Measurements from ENCODE around the gene ATP6AP2.
"Not testable (repeated sequence)": the region's sequence is repeated elsewhere in the genome, so short reads cannot be mapped to it uniquely, and the experiment has no call there.

ATP6AP2 gene

GRCh38 chrX:40582811-40583210, 2.0 kb downstream of the ATP6AP2 start:
- Histone ChIP-seq H3K4me2 (ENCODE audit: low read length) (no peak overlapping the region), H3F3A (ENCODE audit: control insufficient read depth, insufficient read depth) (no peaks in the 10 kb centered on the region)
- no peak for TF ChIP-seq CTCF (IDR thresholded peaks at IDR 0.05; ENCODE audit: low read depth, low read length, poor library complexity, severe bottlenecking)
- no peak for TF ChIP-seq EZH2phosphoT487 (IDR thresholded peaks at IDR 0.05; ENCODE audit: borderline replicate concordance, low read length)

GRCh38 chrX:40587623-40588022, 6.9 kb downstream of the ATP6AP2 start:
- not testable (repeated sequence) for H3K9me2 ChIP-seq (replicated peaks; ENCODE audit: control insufficient read depth, low read length); H3F3A ChIP-seq (ENCODE audit: control insufficient read depth, insufficient read depth); H3K9me3 ChIP-seq (ENCODE audit: control insufficient read depth, insufficient read depth, low read length); H3K4me1 ChIP-seq (ENCODE audit: control insufficient read depth, low read length); H3K27me3 ChIP-seq (ENCODE audit: control insufficient read depth, low read length); H3K36me3 ChIP-seq (ENCODE audit: control insufficient read depth, low read length); H3K27ac ChIP-seq (ENCODE audit: low read depth, low read length); H3K4me2 ChIP-seq (ENCODE audit: low read length); H4K20me1 ChIP-seq (ENCODE audit: control insufficient read depth, insufficient read depth, low read depth, low read length); H3K4me3 ChIP-seq (ENCODE audit: low read length)
- peaks cover 17% of the 10 kb centered on the region for H3K79me2 ChIP-seq (ENCODE audit: control insufficient read depth, low read length)

More at GRCh38 chrX:40582811-40583210, 2.0 kb downstream of the ATP6AP2 start:
- Histone ChIP-seq H3K27me3 (ENCODE audit: control insufficient read depth, low read length) (no peaks in the 10 kb centered on the region), H3K9me2 (replicated peaks; ENCODE audit: control insufficient read depth, low read length) (no peaks in the 10 kb centered on the region), H3K9me3 (ENCODE audit: control insufficient read depth, insufficient read depth, low read length) (no peaks in the 10 kb centered on the region), H3K79me2 (ENCODE audit: control insufficient read depth, low read length) (peaks cover 34% of the 10 kb centered on the region), H3K27ac (ENCODE audit: low read depth, low read length) (no peak overlapping the region), H3K4me1 (ENCODE audit: control insufficient read depth, low read length) (peaks cover 12% of the 10 kb centered on the region), H4K20me1 (ENCODE audit: control insufficient read depth, insufficient read depth, low read depth, low read length) (no peaks in the 10 kb centered on the region), H3K4me3 (ENCODE audit: low read length) (no peak overlapping the region), H3K36me3 (ENCODE audit: control insufficient read depth, low read length) (no peaks in the 10 kb centered on the region)

- H3K9me3 ChIP-seq (ENCODE audit: control insufficient read depth, insufficient read depth, low read length); H3K4me2 ChIP-seq (ENCODE audit: low read length); H3K4me1 ChIP-seq (ENCODE audit: control insufficient read depth, low read length); H3K27ac ChIP-seq (ENCODE audit: low read depth, low read length); H3F3A ChIP-seq (ENCODE audit: control insufficient read depth, insufficient read depth); H4K20me1 ChIP-seq (ENCODE audit: control insufficient read depth, insufficient read depth, low read depth, low read length); H3K9me2 ChIP-seq (replicated peaks; ENCODE audit: control insufficient read depth, low read length); H3K79me2 ChIP-seq (ENCODE audit: control insufficient read depth, low read length); H3K4me3 ChIP-seq (ENCODE audit: low read length); H3K36me3 ChIP-seq (ENCODE audit: control insufficient read depth, low read length); H3K27me3 ChIP-seq (ENCODE audit: control insufficient read depth, low read length): not testable (repeated sequence)
Measured at GRCh38 chrX:40589616-40590321, 9.0 kb downstream of the ATP6AP2 start.

- Histone ChIP-seq H3K9me3 (ENCODE audit: control insufficient read depth, insufficient read depth, low read length) (no peaks in the 10 kb centered on the region), H3K4me1 (ENCODE audit: control insufficient read depth, low read length) (no peaks in the 10 kb centered on the region), H3K4me2 (ENCODE audit: low read length) (no peak overlapping the region), H3K79me2 (ENCODE audit: control insufficient read depth, low read length) (no peaks in the 10 kb centered on the region), H3K9me2 (replicated peaks; ENCODE audit: control insufficient read depth, low read length) (no peaks in the 10 kb centered on the region), H3F3A (ENCODE audit: control insufficient read depth, insufficient read depth) (no peaks in the 10 kb centered on the region), H3K4me3 (ENCODE audit: low read length) (no peak overlapping the region), H3K27ac (ENCODE audit: low read depth, low read length) (no peak overlapping the region), H3K36me3 (ENCODE audit: control insufficient read depth, low read length) (peaks cover 10% of the 10 kb centered on the region), H3K27me3 (ENCODE audit: control insufficient read depth, low read length) (no peaks in the 10 kb centered on the region), H4K20me1 (ENCODE audit: control insufficient read depth, insufficient read depth, low read depth, low read length) (no peaks in the 10 kb centered on the region)
- TF ChIP-seq CTCF (IDR thresholded peaks at IDR 0.05; ENCODE audit: low read depth, low read length, poor library complexity, severe bottlenecking), result no peak
- TF ChIP-seq EZH2phosphoT487 (IDR thresholded peaks at IDR 0.05; ENCODE audit: borderline replicate concordance, low read length), result no peak
Measured at GRCh38 chrX:40603446-40603845, 22.7 kb downstream of the ATP6AP2 start.
